Esophagus muscularis mucosa (tissue), 4 donors: ENCODE measurements around the gene TAS1R2.

Source experiments
- CTCF ChIP-seq, 3 experiments: fragments of 200-600 bp in 2 of 3; fragments of 450-650 bp in 1 of 3; sonication (generic) in 2 of 3; IDR thresholded peaks; one replicate each; pipeline ENCODE4 v1.5.1; 2017 to 2019; ENCODE audit warnings: antibody characterized with exemption in 3 of 3, mild to moderate bottlenecking in 2 of 3, moderate library complexity in 1 of 3
- EP300 ChIP-seq: sonication (generic); formaldehyde crosslinking; IDR thresholded peaks from one replicate; pipeline ENCODE4 v1.6.1; 2017; ENCODE audit warnings: antibody characterized with exemption
- POLR2A ChIP-seq: fragments of 450-650 bp; IDR thresholded peaks from one replicate; pipeline ENCODE4 v1.6.1; 2017; ENCODE audit warnings: antibody characterized with exemption, moderate library complexity, mild to moderate bottlenecking, low read depth

- TF ChIP-seq POLR2A (no peak), CTCF (IDR thresholded peaks at IDR 0.05) (peak; percentile 69 to 92 (median 75)), EP300 (no peak)
Measured at GRCh38 chr1:18875107-18875795, 15.8 kb upstream of the TAS1R2 start.
